IPS DF 6.9 (cell line): Measurements from ENCODE around the gene MAML3.

ENCODE experiments used
- DNase-seq: peaks from one replicate; pipeline ENCODE4 v3.0.0-alpha.2; 2013; ENCODE audit warnings: low read depth, low spot score
- H3K27ac ChIP-seq: one replicate; pipeline ENCODE4 v1.5.1; 2013; ENCODE audit warnings: low read length, control low read depth
- H3K27me3 ChIP-seq: 2 replicates; pipeline ENCODE4 v1.6.1; 2013; ENCODE audit warnings: mild to moderate bottlenecking, low read length; ENCODE audit not compliant: control insufficient read depth, insufficient read depth
- H3K36me3 ChIP-seq: 2 replicates; pipeline ENCODE4 v1.6.1; 2013; ENCODE audit warnings: low read length; ENCODE audit not compliant: control insufficient read depth, insufficient read depth
- H3K4me1 ChIP-seq: 2 replicates; pipeline ENCODE4 v1.6.1; 2013; ENCODE audit warnings: low read length; ENCODE audit not compliant: control insufficient read depth, insufficient read depth
- H3K4me3 ChIP-seq: 2 replicates; pipeline ENCODE4 v1.5.1; 2013; ENCODE audit warnings: mild to moderate bottlenecking, low read length
- H3K9me3 ChIP-seq: 2 replicates; pipeline ENCODE4 v1.6.1; 2013; ENCODE audit warnings: low read length, inconsistent platforms; ENCODE audit not compliant: control insufficient read depth, insufficient read depth
- WGBS: extraction: QIAGEN DNeasy Blood & Tissue Kit; methylation state at CpG from one replicate; pipeline ENCODE4 v1.1.7; 2013; ENCODE audit warnings: mixed read lengths, missing lambda C conversion rate; ENCODE audit not compliant: insufficient read length, insufficient coverage; 5-methylcytosine and 5-hydroxymethylcytosine counted together

Gene MAML3

DNA sequence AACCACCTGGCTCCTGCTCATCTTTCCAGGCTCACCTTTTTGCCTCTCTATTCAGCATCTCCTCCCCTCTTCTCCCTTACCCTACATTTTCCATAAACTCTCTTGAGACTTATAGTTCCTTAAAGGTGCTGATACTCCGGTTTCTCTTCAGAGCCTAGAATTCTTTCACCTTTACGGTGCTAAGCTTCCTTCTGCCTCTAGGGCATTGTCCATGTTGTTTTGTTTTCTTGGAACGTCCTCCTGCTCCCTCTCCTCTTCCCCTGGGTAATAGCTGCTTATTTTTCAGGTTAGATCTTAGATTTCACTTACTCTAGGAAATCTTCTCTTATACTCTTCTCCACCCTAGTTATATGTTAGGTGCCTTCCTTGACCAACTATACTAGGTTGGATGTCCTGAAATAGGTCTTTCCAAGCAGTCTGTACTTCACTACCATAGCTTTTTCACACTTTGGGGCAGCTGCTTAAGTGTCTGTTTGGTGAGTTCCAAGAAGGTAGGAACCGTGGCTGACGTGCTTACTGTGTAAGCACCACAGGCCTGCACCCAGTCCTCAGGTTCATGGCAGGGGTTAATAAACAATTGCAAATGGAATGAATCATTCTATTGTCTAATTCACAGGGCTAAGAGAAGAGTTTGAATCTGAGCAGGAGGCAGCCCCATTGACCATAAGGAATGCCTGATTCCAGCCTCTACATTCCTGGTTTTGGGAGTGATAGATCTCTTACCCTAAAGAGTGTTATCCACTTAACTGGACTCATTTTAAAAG, 260.8 kb downstream of the MAML3 start:
- no peaks in the 10 kb centered on the region; the same call in 1 of the 2 replicates for H3K4me1 ChIP-seq
- no peak for DNase-seq
- no peaks in the 10 kb centered on the region for H3K9me3 ChIP-seq
- H3K27ac ChIP-seq, result no peak overlapping the region
- no peaks in the 10 kb centered on the region for H3K27me3 ChIP-seq
- no peaks in the 10 kb centered on the region for H3K36me3 ChIP-seq
- WGBS, result no CpG with 5 or more reads among the region's 5 CpGs
- no peak overlapping the region for H3K4me3 ChIP-seq

DNA sequence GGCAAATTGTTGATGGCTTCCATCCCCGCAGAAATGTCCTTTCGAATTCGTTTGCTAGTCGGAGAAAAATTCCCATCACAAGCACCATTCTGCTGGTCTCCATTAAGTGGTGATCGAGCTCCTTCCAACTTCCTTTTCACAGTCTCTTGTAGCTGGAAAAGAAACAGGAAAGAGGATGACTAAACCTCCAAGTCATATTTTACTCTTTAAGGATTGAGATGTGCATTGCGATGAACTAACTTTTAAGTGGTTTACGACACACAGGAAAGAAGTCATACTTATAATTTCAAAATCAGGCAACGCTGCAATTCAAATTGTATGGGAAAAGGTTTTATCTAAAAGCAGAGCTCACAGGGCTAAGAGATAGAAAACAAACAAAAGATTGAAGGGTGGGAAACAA, 263.2 kb downstream of the MAML3 start:
- Histone ChIP-seq H3K4me3 (no peak overlapping the region), H3K9me3 (no peaks in the 10 kb centered on the region), H3K27ac (no peak overlapping the region), H3K4me1 (peaks cover 3% of the 10 kb centered on the region), H3K27me3 (no peaks in the 10 kb centered on the region), H3K36me3 (no peaks in the 10 kb centered on the region)
- no CpG with 5 or more reads among the region's 8 CpGs for WGBS
- DNase-seq, result no peak

- Histone ChIP-seq H3K27me3 (no peaks in the 10 kb centered on the region), H3K4me3 (no peak overlapping the region), H3K9me3 (no peaks in the 10 kb centered on the region), H3K27ac (no peak overlapping the region), H3K36me3 (no peaks in the 10 kb centered on the region), H3K4me1 (peaks cover 3% of the 10 kb centered on the region)
- WGBS, result no CpG with 5 or more reads among the region's 6 CpGs
- DNase-seq, result no peak
These were observed 264.1 kb downstream of the MAML3 start for GRCh38 chr4:139889901-139890300.

- WGBS, result no CpG with 5 or more reads among the region's 8 CpGs
- H3K4me1 ChIP-seq, result peaks cover 3% of the 10 kb centered on the region
- H3K27me3 ChIP-seq, result no peaks in the 10 kb centered on the region
- no peak for DNase-seq
- H3K9me3 ChIP-seq, result no peaks in the 10 kb centered on the region
- H3K4me3 ChIP-seq, result no peak overlapping the region
- no peaks in the 10 kb centered on the region for H3K36me3 ChIP-seq
- no peak overlapping the region for H3K27ac ChIP-seq
These were observed 264.7 kb downstream of the MAML3 start for GRCh38 chr4:139889264-139889663.

DNA sequence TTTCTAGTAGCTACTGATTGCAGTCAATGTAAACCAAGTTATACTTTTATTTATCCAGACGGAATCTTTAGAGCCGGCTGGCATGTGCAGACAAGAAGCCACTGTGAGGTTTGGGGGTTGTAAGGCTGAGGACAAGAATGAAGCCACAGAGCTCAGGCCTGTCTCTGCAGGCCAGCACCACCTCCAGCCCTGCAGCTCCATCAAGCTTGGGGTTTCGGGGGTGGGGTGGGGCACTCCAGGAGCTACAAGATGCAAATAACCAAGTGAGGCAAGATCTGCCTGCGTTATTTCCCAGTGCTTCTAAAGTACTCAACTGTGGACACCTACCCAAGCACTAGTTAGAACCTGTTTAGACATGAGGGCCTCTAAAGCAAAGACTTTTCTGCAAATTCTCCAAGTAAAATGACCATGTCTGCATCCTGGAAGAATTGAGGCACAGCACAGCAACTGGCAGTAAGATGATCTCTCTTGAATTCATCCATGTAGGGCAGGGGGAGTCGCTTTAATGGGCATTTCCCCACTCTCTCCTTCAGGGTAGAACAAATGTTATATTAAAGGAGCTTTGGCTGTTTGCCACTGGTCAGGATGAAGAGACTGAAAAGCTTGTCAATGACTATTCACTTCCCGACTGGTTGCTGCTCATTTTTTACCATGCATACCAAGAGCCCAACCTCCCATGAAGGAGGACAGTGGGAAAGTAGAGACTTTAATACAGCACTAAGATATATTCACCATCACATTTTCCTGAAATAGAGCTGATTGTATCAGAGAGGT, 265.8 kb downstream of the MAML3 start:
- no peaks in the 10 kb centered on the region for H3K27me3 ChIP-seq
- no CpG with 5 or more reads among the region's 6 CpGs for WGBS
- DNase-seq, result no peak
- H3K4me1 ChIP-seq, result peaks cover 3% of the 10 kb centered on the region
- no peak overlapping the region for H3K4me3 ChIP-seq
- H3K36me3 ChIP-seq, result no peaks in the 10 kb centered on the region
- no peaks in the 10 kb centered on the region for H3K9me3 ChIP-seq
- H3K27ac ChIP-seq, result no peak overlapping the region

- H3K4me1 ChIP-seq, result peaks cover 3% of the 10 kb centered on the region
- H3K4me3 ChIP-seq, result no peak overlapping the region
- H3K27me3 ChIP-seq, result no peaks in the 10 kb centered on the region
- no peak overlapping the region for H3K27ac ChIP-seq
- DNase-seq, result no peak
- no peaks in the 10 kb centered on the region for H3K36me3 ChIP-seq
- no peaks in the 10 kb centered on the region for H3K9me3 ChIP-seq
- WGBS, result no CpG with 5 or more reads among the region's 4 CpGs
These were observed 266.6 kb downstream of the MAML3 start for GRCh38 chr4:139887376-139887802.

DNA sequence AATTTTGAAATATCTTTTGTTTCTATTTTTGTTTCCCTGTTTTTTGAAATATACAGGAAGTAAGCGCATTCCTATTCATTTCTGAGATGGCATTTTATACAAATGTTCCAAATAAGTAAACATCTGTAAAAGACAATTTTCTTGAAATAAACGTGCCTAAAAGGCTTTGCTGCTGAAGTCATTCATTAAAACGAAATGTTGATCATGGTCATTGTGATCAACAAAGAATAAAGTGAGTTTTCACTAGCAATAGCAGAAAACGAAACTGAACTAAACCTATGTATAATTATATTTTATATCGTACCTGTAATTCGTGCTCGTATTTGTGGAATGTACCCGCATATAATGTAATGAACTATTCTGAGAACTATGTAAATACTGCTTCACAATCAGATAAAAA, 267.2 kb downstream of the MAML3 start:
- H3K36me3 ChIP-seq, result no peaks in the 10 kb centered on the region
- WGBS, result no CpG with 5 or more reads among the region's 8 CpGs
- DNase-seq, result no peak
- peaks cover 3% of the 10 kb centered on the region for H3K4me1 ChIP-seq
- H3K27me3 ChIP-seq, result no peaks in the 10 kb centered on the region
- no peak overlapping the region for H3K27ac ChIP-seq
- H3K9me3 ChIP-seq, result no peaks in the 10 kb centered on the region
- H3K4me3 ChIP-seq, result no peak overlapping the region

GRCh38 chr4:139884438-139884837, 269.5 kb downstream of the MAML3 start:
- Histone ChIP-seq H3K9me3 (no peaks in the 10 kb centered on the region), H3K27ac (no peak overlapping the region), H3K36me3 (no peaks in the 10 kb centered on the region), H3K4me1 (peaks cover 3% of the 10 kb centered on the region; the same call in 1 of the 2 replicates), H3K27me3 (no peaks in the 10 kb centered on the region), H3K4me3 (no peak overlapping the region)
- WGBS, result no CpG with 5 or more reads among the region's 3 CpGs
- DNase-seq, result no peak

GRCh38 chr4:139880841-139881240, 273.1 kb downstream of the MAML3 start:
- Histone ChIP-seq H3K4me1 (no peaks in the 10 kb centered on the region), H3K27me3 (no peaks in the 10 kb centered on the region), H3K27ac (no peak overlapping the region), H3K9me3 (no peaks in the 10 kb centered on the region), H3K4me3 (no peak overlapping the region), H3K36me3 (no peaks in the 10 kb centered on the region)
- no CpG with 5 or more reads among the region's 5 CpGs for WGBS
- no peak for DNase-seq

DNA sequence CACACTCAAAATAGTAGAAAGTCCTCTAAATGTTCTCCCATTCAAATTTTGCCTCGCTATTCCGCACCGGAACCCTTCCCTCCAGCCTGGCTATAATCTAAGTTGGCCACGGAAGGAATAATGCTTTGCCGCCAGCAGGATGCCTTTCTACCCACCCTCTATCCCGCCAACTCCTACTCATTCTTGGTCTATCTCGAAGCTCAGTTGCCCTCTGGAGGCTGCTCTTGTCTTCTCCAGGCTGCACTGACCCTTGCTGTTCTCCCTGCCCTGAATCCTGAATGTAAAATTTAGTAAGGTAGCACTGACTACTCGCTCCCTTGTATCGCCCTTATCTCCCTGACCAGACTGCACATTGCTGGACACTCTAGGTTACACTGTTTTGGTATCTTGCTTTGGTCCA, 275.9 kb downstream of the MAML3 start:
- H3K27me3 ChIP-seq, result no peaks in the 10 kb centered on the region
- H3K36me3 ChIP-seq, result no peaks in the 10 kb centered on the region
- no CpG with 5 or more reads among the region's 9 CpGs for WGBS
- no peak overlapping the region for H3K4me3 ChIP-seq
- no peaks in the 10 kb centered on the region; the same call in 1 of the 2 replicates for H3K9me3 ChIP-seq
- DNase-seq, result no peak
- H3K27ac ChIP-seq, result no peak overlapping the region
- peaks cover 2% of the 10 kb centered on the region; the same call in 1 of the 2 replicates for H3K4me1 ChIP-seq
